ENCODE data around the gene KLHL12. TPM values are rescaled to one million over a fixed set of nuclear protein-coding genes. Genes with fewer than 3 reads are reported as not detected.
"Not testable (repeated sequence)": the region's sequence is repeated elsewhere in the genome, so short reads cannot be mapped to it uniquely, and the experiment has no call there.

KLHL12 gene
- total and polyA plus RNA-seq, 4 donors: 32.3 to 38.8 (median 34.4) TPM

GRCh38 chr1:202952818-202953217, 25.8 kb upstream of the KLHL12 start:
- 57% methylated on average over 3 of the region's 4 CpGs for WGBS (ENCODE audit: insufficient coverage)
- peak in 1 of 6 donors; percentile 36 for DNase-seq (ENCODE audit: low read depth in 4 of 6, low spot score in 6 of 6)
- Histone ChIP-seq H3K36me3 (ENCODE audit: control insufficient read depth, insufficient read depth, low read length) (peaks cover 25% of the 10 kb centered on the region), H3K4me3 (ENCODE audit: low read depth, low read length) (no peak overlapping the region), H3K27ac (ENCODE audit: low read depth, low read length) (no peak overlapping the region), H3K27me3 (ENCODE audit: control insufficient read depth, insufficient read depth, low read length) (no peaks in the 10 kb centered on the region), H3K4me1 (ENCODE audit: control insufficient read depth, insufficient read depth, low read length) (peaks cover 3% of the 10 kb centered on the region), H3K9me3 (ENCODE audit: control insufficient read depth, insufficient read depth, low read length) (no peaks in the 10 kb centered on the region)

GRCh38 chr1:202952099-202952498, 25.1 kb upstream of the KLHL12 start:
- H3K4me1 ChIP-seq (ENCODE audit: control insufficient read depth, insufficient read depth, low read length): no peaks in the 10 kb centered on the region
- peaks cover 29% of the 10 kb centered on the region for H3K36me3 ChIP-seq (ENCODE audit: control insufficient read depth, insufficient read depth, low read length)
- no peak for DNase-seq (ENCODE audit: low read depth in 4 of 6, low spot score in 6 of 6)
- no peak overlapping the region for H3K27ac ChIP-seq (ENCODE audit: low read depth, low read length)
- no peaks in the 10 kb centered on the region for H3K27me3 ChIP-seq (ENCODE audit: control insufficient read depth, insufficient read depth, low read length)
- H3K4me3 ChIP-seq (ENCODE audit: low read depth, low read length): no peak overlapping the region
- H3K9me3 ChIP-seq (ENCODE audit: control insufficient read depth, insufficient read depth, low read length): no peaks in the 10 kb centered on the region
- no CpG with 5 or more reads among the region's 1 CpG for WGBS (ENCODE audit: insufficient coverage)

GRCh38 chr1:202951437-202951836, 24.4 kb upstream of the KLHL12 start:
- Histone ChIP-seq H3K27me3 (ENCODE audit: control insufficient read depth, insufficient read depth, low read length) (no peaks in the 10 kb centered on the region), H3K27ac (ENCODE audit: low read depth, low read length) (no peak overlapping the region), H3K36me3 (ENCODE audit: control insufficient read depth, insufficient read depth, low read length) (peaks cover 34% of the 10 kb centered on the region), H3K9me3 (ENCODE audit: control insufficient read depth, insufficient read depth, low read length) (no peaks in the 10 kb centered on the region), H3K4me3 (ENCODE audit: low read depth, low read length) (no peak overlapping the region), H3K4me1 (ENCODE audit: control insufficient read depth, insufficient read depth, low read length) (no peaks in the 10 kb centered on the region)
- 90% methylated on average over 2 of the region's 2 CpGs for WGBS (ENCODE audit: insufficient coverage)
- DNase-seq (ENCODE audit: low read depth in 4 of 6, low spot score in 6 of 6): no peak

GRCh38 chr1:202945483-202945882, 18.4 kb upstream of the KLHL12 start:
- no CpG with 5 or more reads among the region's 2 CpGs for WGBS (ENCODE audit: insufficient coverage)
- Histone ChIP-seq H3K4me3 (ENCODE audit: low read depth, low read length) (no peak overlapping the region), H3K36me3 (ENCODE audit: control insufficient read depth, insufficient read depth, low read length) (peaks cover 60% of the 10 kb centered on the region), H3K9me3 (ENCODE audit: control insufficient read depth, insufficient read depth, low read length) (no peaks in the 10 kb centered on the region), H3K27ac (ENCODE audit: low read depth, low read length) (no peak overlapping the region), H3K27me3 (ENCODE audit: control insufficient read depth, insufficient read depth, low read length) (no peaks in the 10 kb centered on the region), H3K4me1 (ENCODE audit: control insufficient read depth, insufficient read depth, low read length) (no peaks in the 10 kb centered on the region)
- no peak for DNase-seq (ENCODE audit: low read depth in 4 of 6, low spot score in 6 of 6)

GRCh38 chr1:202944438-202944921, 17.4 kb upstream of the KLHL12 start:
- WGBS (ENCODE audit: insufficient coverage): 83% methylated on average over 1 of the region's 5 CpGs
- H3K4me1 ChIP-seq (ENCODE audit: control insufficient read depth, insufficient read depth, low read length): no peaks in the 10 kb centered on the region
- H3K9me3 ChIP-seq (ENCODE audit: control insufficient read depth, insufficient read depth, low read length): no peaks in the 10 kb centered on the region
- H3K4me3 ChIP-seq (ENCODE audit: low read depth, low read length): no peak overlapping the region
- H3K27me3 ChIP-seq (ENCODE audit: control insufficient read depth, insufficient read depth, low read length): no peaks in the 10 kb centered on the region
- H3K27ac ChIP-seq (ENCODE audit: low read depth, low read length): no peak overlapping the region
- no peak for DNase-seq (ENCODE audit: low read depth in 4 of 6, low spot score in 6 of 6)
- H3K36me3 ChIP-seq (ENCODE audit: control insufficient read depth, insufficient read depth, low read length): peaks cover 60% of the 10 kb centered on the region

- Histone ChIP-seq H3K36me3 (ENCODE audit: control insufficient read depth, insufficient read depth, low read length) (peaks cover 46% of the 10 kb centered on the region), H3K27ac (ENCODE audit: low read depth, low read length) (no peak overlapping the region), H3K9me3 (ENCODE audit: control insufficient read depth, insufficient read depth, low read length) (no peaks in the 10 kb centered on the region), H3K27me3 (ENCODE audit: control insufficient read depth, insufficient read depth, low read length) (no peaks in the 10 kb centered on the region), H3K4me1 (ENCODE audit: control insufficient read depth, insufficient read depth, low read length) (no peaks in the 10 kb centered on the region), H3K4me3 (ENCODE audit: low read depth, low read length) (no peak overlapping the region)
- no peak for DNase-seq (ENCODE audit: low read depth in 4 of 6, low spot score in 6 of 6)
- WGBS (ENCODE audit: insufficient coverage): no CpG with 5 or more reads among the region's 1 CpG
These were observed 15.4 kb upstream of the KLHL12 start for GRCh38 chr1:202942426-202942825.

GRCh38 chr1:202941372-202941771, 14.3 kb upstream of the KLHL12 start:
- Histone ChIP-seq H3K4me3 (ENCODE audit: low read depth, low read length) (no peak overlapping the region), H3K36me3 (ENCODE audit: control insufficient read depth, insufficient read depth, low read length) (peaks cover 37% of the 10 kb centered on the region), H3K27me3 (ENCODE audit: control insufficient read depth, insufficient read depth, low read length) (no peaks in the 10 kb centered on the region), H3K4me1 (ENCODE audit: control insufficient read depth, insufficient read depth, low read length) (no peaks in the 10 kb centered on the region), H3K27ac (ENCODE audit: low read depth, low read length) (no peak overlapping the region), H3K9me3 (ENCODE audit: control insufficient read depth, insufficient read depth, low read length) (no peaks in the 10 kb centered on the region)
- no peak for DNase-seq (ENCODE audit: low read depth in 4 of 6, low spot score in 6 of 6)
- whole genome bisulfite sequencing (ENCODE audit: insufficient coverage): 93% methylated on average over 4 of the region's 4 CpGs

- H3K9me3 ChIP-seq (ENCODE audit: control insufficient read depth, insufficient read depth, low read length): no peaks in the 10 kb centered on the region
- H3K4me3 ChIP-seq (ENCODE audit: low read depth, low read length): no peak overlapping the region
- peaks cover 36% of the 10 kb centered on the region for H3K36me3 ChIP-seq (ENCODE audit: control insufficient read depth, insufficient read depth, low read length)
These were observed 13.5 kb upstream of the KLHL12 start for GRCh38 chr1:202940561-202940960.

GRCh38 chr1:202938287-202938925, 11.4 kb upstream of the KLHL12 start:
- WGBS (ENCODE audit: insufficient coverage): 100% methylated on average over 1 of the region's 5 CpGs
- Histone ChIP-seq H3K27ac (ENCODE audit: low read depth, low read length) (no peak overlapping the region), H3K4me3 (ENCODE audit: low read depth, low read length) (no peak overlapping the region), H3K36me3 (ENCODE audit: control insufficient read depth, insufficient read depth, low read length) (peaks cover 26% of the 10 kb centered on the region), H3K4me1 (ENCODE audit: control insufficient read depth, insufficient read depth, low read length) (no peaks in the 10 kb centered on the region), H3K9me3 (ENCODE audit: control insufficient read depth, insufficient read depth, low read length) (no peaks in the 10 kb centered on the region), H3K27me3 (ENCODE audit: control insufficient read depth, insufficient read depth, low read length) (no peaks in the 10 kb centered on the region)
- no peak for DNase-seq (ENCODE audit: low read depth in 4 of 6, low spot score in 6 of 6)

More at GRCh38 chr1:202940561-202940960, 13.5 kb upstream of the KLHL12 start:
- DNase-seq (ENCODE audit: low read depth in 4 of 6, low spot score in 6 of 6): no peak
- H3K27ac ChIP-seq (ENCODE audit: low read depth, low read length): no peak overlapping the region
- no peaks in the 10 kb centered on the region for H3K4me1 ChIP-seq (ENCODE audit: control insufficient read depth, insufficient read depth, low read length)
- H3K27me3 ChIP-seq (ENCODE audit: control insufficient read depth, insufficient read depth, low read length): no peaks in the 10 kb centered on the region

- WGBS (ENCODE audit: insufficient coverage): no CpG with 5 or more reads among the region's 6 CpGs
These were observed 9.4 kb upstream of the KLHL12 start for GRCh38 chr1:202936409-202936808.

More at GRCh38 chr1:202936409-202936808, 9.4 kb upstream of the KLHL12 start:
- H3K4me3 ChIP-seq (ENCODE audit: low read depth, low read length); H3K36me3 ChIP-seq (ENCODE audit: control insufficient read depth, insufficient read depth, low read length); H3K27ac ChIP-seq (ENCODE audit: low read depth, low read length); H3K9me3 ChIP-seq (ENCODE audit: control insufficient read depth, insufficient read depth, low read length); DNase-seq (ENCODE audit: low read depth in 4 of 6, low spot score in 6 of 6); H3K4me1 ChIP-seq (ENCODE audit: control insufficient read depth, insufficient read depth, low read length); H3K27me3 ChIP-seq (ENCODE audit: control insufficient read depth, insufficient read depth, low read length): not testable (repeated sequence)

Measured in spinal cord (tissue), 10 donors.